K562 (cell line): ENCODE data around the gene JPH2. TPM values are rescaled to one million over a fixed set of nuclear protein-coding genes. Genes with fewer than 3 reads are reported as not detected.

Experiments used
- ATAC-seq: fragments of 200-7000 bp; cut with Tn5 transposase; 3 replicates; pipeline ENCODE4 v1.9.1; 2020; ENCODE audit warnings: moderate library complexity
- BruUV-seq: library from RNA; stranded (reverse); fragments of 400-500 nt; replicated peaks from 2 replicates; lab custom pipeline; 2021; lab: Mats Ljungman, UMichigan
- CTCF ChIA-PET: fragments of 300-600 bp; formaldehyde crosslinking; extraction: SDS; loops from one replicate; lab custom pipeline; 2021; ENCODE audit warnings: low intra/inter-chr PET ratio; lab: Yijun Ruan, JAX
- POLR2A ChIA-PET: fragments of 300-600, 350-650 bp; sonication (Branson Sonifier 250); formaldehyde crosslinking; extraction: SDS; loops from one replicate; lab custom pipeline; 2021; ENCODE audit warnings: antibody characterized with exemption, inconsistent platforms; lab: Yijun Ruan, JAX
- DNase-seq, 4 experiments: peaks; one replicate each; pipeline versions ENCODE4 v3.0.0 to v3.0.0-alpha.2; 2011 to 2018; ENCODE audit warnings: low spot score in 3 of 4, mixed read lengths in 3 of 4; ENCODE audit errors: extremely low read depth in 1 of 4
- FAIRE-seq: peaks from 2 replicates; lab custom pipeline; 2011; peaks lifted over from hg19 to GRCh38; lab: Jason Lieb, UNC
- H2AFZ ChIP-seq: 2 replicates; pipeline ENCODE4 v1.6.0; 2011; ENCODE audit warnings: low read depth, low read length, control low read depth, inconsistent platforms
- H3K27ac ChIP-seq: fragments of 200-600 bp; 3 replicates; pipeline ENCODE4 v1.8.0; 2011; ENCODE audit warnings: low read depth, mild to moderate bottlenecking, control low read depth, inconsistent platforms, low read length, moderate library complexity, mixed read lengths; ENCODE audit errors: extremely low read depth
- H3K27me3 ChIP-seq, 2 experiments: fragments of 300-600 bp in 1 of 2; 2 replicates in 1 of 2; 3 replicates in 1 of 2; pipeline versions ENCODE4 v1.6.0 to v1.8.0; 2011; ENCODE audit warnings: inconsistent platforms in 2 of 2, low read length in 2 of 2, mild to moderate bottlenecking in 1 of 2, mixed read lengths in 1 of 2, moderate library complexity in 1 of 2; ENCODE audit not compliant: control insufficient read depth in 2 of 2, insufficient read depth in 2 of 2
- H3K36me3 ChIP-seq: fragments of 300-600 bp; 3 replicates; pipeline ENCODE4 v1.8.0; 2011; ENCODE audit warnings: mild to moderate bottlenecking, low read length, inconsistent platforms; ENCODE audit not compliant: control insufficient read depth, insufficient read depth
- H3K4me1 ChIP-seq, 2 experiments: fragments of 200-600 bp in 1 of 2; replicated peaks in 1 of 2; 2 replicates in 1 of 2; 3 replicates in 1 of 2; pipeline versions ENCODE4 v1.5.1 to v1.8.0; 2011; ENCODE audit warnings: inconsistent platforms in 2 of 2, low read length in 2 of 2, mild to moderate bottlenecking in 1 of 2, mixed read lengths in 1 of 2, moderate library complexity in 1 of 2; ENCODE audit not compliant: control insufficient read depth in 2 of 2, insufficient read depth in 2 of 2
- H3K4me2 ChIP-seq: 2 replicates; pipeline ENCODE4 v1.6.1; 2011; ENCODE audit warnings: low read length, control low read depth, inconsistent platforms, mixed read lengths; ENCODE audit not compliant: insufficient read depth
- H3K4me3 ChIP-seq: fragments of 200-600 bp; sonication (generic), shearing (Covaris generic); 2 replicates; pipeline ENCODE4 v1.5.1; 2016; ENCODE audit warnings: control low read depth, inconsistent platforms
- H3K79me2 ChIP-seq: fragments of 200-600 bp; 3 replicates; pipeline ENCODE4 v1.8.0; 2011; ENCODE audit warnings: low read length, inconsistent platforms; ENCODE audit not compliant: control insufficient read depth, insufficient read depth
- H3K9ac ChIP-seq, 2 experiments: 2 replicates each; pipeline versions ENCODE4 v1.6.0 to v1.6.1; 2011; ENCODE audit warnings: low read depth in 2 of 2, low read length in 2 of 2, control low read depth in 1 of 2, inconsistent platforms in 1 of 2, mild to moderate bottlenecking in 1 of 2, mixed read lengths in 1 of 2; ENCODE audit not compliant: insufficient read depth in 1 of 2
- H3K9me1 ChIP-seq: one replicate; pipeline ENCODE4 v1.6.0; 2011; ENCODE audit warnings: inconsistent platforms, mild to moderate bottlenecking, low read length, moderate library complexity; ENCODE audit not compliant: control insufficient read depth, insufficient read depth
- H3K9me3 ChIP-seq: replicated peaks from 2 replicates; pipeline ENCODE4 v1.5.1; 2011; ENCODE audit warnings: low read depth, low read length, inconsistent platforms; ENCODE audit not compliant: control insufficient read depth, insufficient read depth
- H4K20me1 ChIP-seq: replicated peaks from 2 replicates; pipeline ENCODE4 v1.6.1; 2011; ENCODE audit warnings: low read length, inconsistent platforms, mixed read lengths; ENCODE audit not compliant: control insufficient read depth, insufficient read depth
- BACH1 ChIP-seq: fragments of 200-800 bp; sonication (Bioruptor generic); IDR thresholded peaks from 2 replicates; pipeline ENCODE4 v1.6.1; 2016; ENCODE audit warnings: missing genetic modification characterization, missing compliant biosample characterization
- ELF2 ChIP-seq: fragments of 250-450 bp; sonication (Bioruptor Pico); IDR thresholded peaks from 2 replicates; pipeline ENCODE4 v1.5.0; 2021; ENCODE audit warnings: mild to moderate bottlenecking
- TAF1 ChIP-seq: IDR thresholded peaks from 2 replicates; pipeline ENCODE4 v1.6.1; 2011; ENCODE audit warnings: mild to moderate bottlenecking, low read length, moderate library complexity; ENCODE audit not compliant: insufficient read depth, control insufficient read depth, severe bottlenecking; ENCODE audit errors: extremely low read depth
- TARDBP ChIP-seq: fragments of 450-650 bp; IDR thresholded peaks from 2 replicates; pipeline ENCODE4 v1.6.1; 2016
- ZFP1 ChIP-seq: fragments of 450-650 bp; formaldehyde crosslinking; IDR thresholded peaks from 2 replicates; pipeline ENCODE4 v1.4.0; 2020; ENCODE audit warnings: mild to moderate bottlenecking, mixed read lengths
- ZNF124 ChIP-seq: sonication (generic); formaldehyde crosslinking; IDR thresholded peaks from 2 replicates; pipeline ENCODE4 v1.8.1; 2022; ENCODE audit warnings: missing genetic modification reagents
- WGBS: fragments of 100-300 bp; shearing (Covaris generic); methylation state at CpG from one replicate; pipeline ENCODE4 v1.1.6; 2016; ENCODE audit warnings: low coverage, mixed read lengths; ENCODE audit not compliant: insufficient coverage; ENCODE audit errors: missing lambda C conversion rate; 5-methylcytosine and 5-hydroxymethylcytosine counted together
- in situ Hi-C: fragments of 300-500 bp; cut with MboI; formaldehyde crosslinking; loops from 4 replicates; pipeline ENCODE4 v1.15.0; 2018; ENCODE audit warnings: inconsistent platforms, mixed read lengths
- intact Hi-C: fragments of 100-400 bp; cut with micrococcal nuclease; formaldehyde crosslinking; loops from 2 replicates; pipeline ENCODE4 v1.14.2; 2022
- polyA plus RNA-seq, 8 experiments: library from polyadenylated mRNA; depleted of rRNA in 4 of 8; stranded (reverse) in 5 of 8; unstranded in 3 of 8; fragments of >200 nt; fragmentation: Nextera tagmentation in 2 of 8; fragmentation: Illumina TruSeq in 1 of 8; extraction: Ambion mirVana in 2 of 8; extraction: Trizol in 1 of 8; gene quantifications; 2 replicates each; pipeline versions ENCODE4 v1.2.1 to v1.2.3, GENCODE V29; 2011 to 2014; ENCODE audit warnings: inconsistent platforms in 1 of 8, missing spikeins in 1 of 8
- total RNA-seq, 7 experiments: library from RNA; depleted of rRNA in 6 of 7; stranded (reverse); fragments of >200 nt in 6 of 7; fragmentation: Illumina TruSeq in 2 of 7; extraction: Trizol in 2 of 7; gene quantifications; 2 replicates each; pipeline versions ENCODE4 v1.2.1 to v1.2.3, GENCODE V29; 2011 to 2021; ENCODE audit warnings: low replicate concordance in 1 of 7
- TF ChIP-seq, protein P1 (sequence below): IDR thresholded peaks from 2 replicates; pipeline ENCODE4 v1.6.1; 2016; ENCODE audit warnings: missing genetic modification characterization, missing compliant biosample characterization
- TF ChIP-seq, protein P2 (sequence below): fragments of 250-450 bp; sonication (Bioruptor Pico); IDR thresholded peaks from 2 replicates; pipeline ENCODE4 v1.4.0; 2020; ENCODE audit warnings: borderline replicate concordance
- TF ChIP-seq, protein P3 (sequence below), 3 experiments: fragments of 200-800 bp in 1 of 3; sonication (Bioruptor generic) in 1 of 3; sonication (generic) in 1 of 3; formaldehyde crosslinking in 1 of 3; IDR thresholded peaks; 2 replicates each; pipeline versions ENCODE4 v1.6.1 to v1.8.0; 2016 to 2022; ENCODE audit warnings: mild to moderate bottlenecking in 2 of 3, missing compliant biosample characterization in 2 of 3, missing genetic modification characterization in 2 of 3, missing genetic modification reagents in 1 of 3

Gene JPH2
- total and polyA plus RNA-seq, 9 of the 15 experiments (the other 6 are each of a cell fraction or from before 2014, with no cell fraction given), result not detected

DNA sequence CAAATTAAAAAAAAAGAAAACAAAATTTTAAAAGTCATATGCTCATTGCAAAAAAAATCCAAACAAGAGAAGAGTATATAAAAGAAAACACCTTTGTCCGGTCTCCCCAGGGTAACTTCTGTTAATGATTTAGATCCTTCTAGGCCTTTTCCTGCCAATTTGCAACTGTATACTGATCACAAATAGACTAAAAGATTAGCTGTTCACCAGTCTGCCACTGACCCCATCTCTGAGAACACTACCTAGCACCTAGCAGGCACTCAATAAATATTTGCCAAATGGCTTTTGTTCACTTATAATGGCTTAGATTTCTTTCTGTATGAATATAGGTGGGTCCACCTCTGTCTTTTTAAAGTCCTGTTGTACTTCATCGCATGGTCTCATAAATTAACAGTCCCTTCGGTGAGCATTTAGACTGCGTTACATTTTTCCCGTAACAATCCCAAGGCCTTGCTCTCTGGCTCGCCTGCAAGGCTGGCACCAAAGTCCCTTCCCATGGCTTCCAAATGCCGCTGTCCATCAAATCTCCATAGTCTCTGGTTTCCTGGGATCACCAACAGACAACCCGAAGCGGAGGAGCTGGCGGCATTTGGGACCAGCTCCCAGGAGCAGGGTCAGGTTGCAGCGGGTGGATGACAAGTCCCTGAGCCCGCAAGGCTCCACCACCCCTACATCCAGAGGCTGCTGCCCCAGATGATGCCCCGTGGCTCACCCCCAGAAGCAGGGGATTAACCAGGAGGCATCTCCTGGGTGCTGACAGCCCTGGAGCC is 11.8 kb downstream of the JPH2 start:
- in situ Hi-C loops (no loop called here), intact Hi-C loops (no loop called here)
- POLR2A ChIA-PET, result interaction anchor here (0.5 kb wide), 1 partner anchor 34 kb away, joined by 3 read pairs; no protein-coding TSS in a partner anchor
- Histone ChIP-seq H3K9ac (peak overlapping the region in 1 of 2 experiments; percentile 23; a peak in 1 of 4 replicates), H3K27ac (no peak overlapping the region), H3K9me1 (no peaks in the 10 kb centered on the region), H3K4me1 (0 out of 5 replicates have a peak, but pooled peaks cover 0 to 2% of the 10 kb centered on the region in 2 experiments), H3K79me2 (no peaks in the 10 kb centered on the region), H3K4me2 (no peak overlapping the region), H3K36me3 (no peaks in the 10 kb centered on the region), H2AFZ (no peak overlapping the region), H4K20me1 (no peaks in the 10 kb centered on the region), H3K4me3 (no peak overlapping the region), H3K27me3 (peaks cover 24 to 40% of the 10 kb centered on the region in 2 experiments), H3K9me3 (no peaks in the 10 kb centered on the region)
- no TSS peak for BruUV-seq
- WGBS, result 11% methylated on average over 13 of the region's 13 CpGs
- ATAC-seq (no peak), DNase-seq (no peak)
- CTCF ChIA-PET, result no interaction called here
- TF ChIP-seq, protein P1, sequence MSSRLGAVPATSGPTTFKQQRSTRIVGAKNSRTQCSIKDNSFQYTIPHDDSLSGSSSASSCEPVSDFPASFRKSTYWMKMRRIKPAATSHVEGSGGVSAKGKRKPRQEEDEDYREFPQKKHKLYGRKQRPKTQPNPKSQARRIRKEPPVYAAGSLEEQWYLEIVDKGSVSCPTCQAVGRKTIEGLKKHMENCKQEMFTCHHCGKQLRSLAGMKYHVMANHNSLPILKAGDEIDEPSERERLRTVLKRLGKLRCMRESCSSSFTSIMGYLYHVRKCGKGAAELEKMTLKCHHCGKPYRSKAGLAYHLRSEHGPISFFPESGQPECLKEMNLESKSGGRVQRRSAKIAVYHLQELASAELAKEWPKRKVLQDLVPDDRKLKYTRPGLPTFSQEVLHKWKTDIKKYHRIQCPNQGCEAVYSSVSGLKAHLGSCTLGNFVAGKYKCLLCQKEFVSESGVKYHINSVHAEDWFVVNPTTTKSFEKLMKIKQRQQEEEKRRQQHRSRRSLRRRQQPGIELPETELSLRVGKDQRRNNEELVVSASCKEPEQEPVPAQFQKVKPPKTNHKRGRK (tag), result no peak
- TF ChIP-seq ZNF124 (CRISPR knock-in tag) (no peak), BACH1 (tag) (no peak), TARDBP (no peak), ZFP1 (CRISPR knock-in tag) (no peak), ELF2 (CRISPR knock-in tag) (no peak), TAF1 (no peak)
- TF ChIP-seq, protein P2, sequence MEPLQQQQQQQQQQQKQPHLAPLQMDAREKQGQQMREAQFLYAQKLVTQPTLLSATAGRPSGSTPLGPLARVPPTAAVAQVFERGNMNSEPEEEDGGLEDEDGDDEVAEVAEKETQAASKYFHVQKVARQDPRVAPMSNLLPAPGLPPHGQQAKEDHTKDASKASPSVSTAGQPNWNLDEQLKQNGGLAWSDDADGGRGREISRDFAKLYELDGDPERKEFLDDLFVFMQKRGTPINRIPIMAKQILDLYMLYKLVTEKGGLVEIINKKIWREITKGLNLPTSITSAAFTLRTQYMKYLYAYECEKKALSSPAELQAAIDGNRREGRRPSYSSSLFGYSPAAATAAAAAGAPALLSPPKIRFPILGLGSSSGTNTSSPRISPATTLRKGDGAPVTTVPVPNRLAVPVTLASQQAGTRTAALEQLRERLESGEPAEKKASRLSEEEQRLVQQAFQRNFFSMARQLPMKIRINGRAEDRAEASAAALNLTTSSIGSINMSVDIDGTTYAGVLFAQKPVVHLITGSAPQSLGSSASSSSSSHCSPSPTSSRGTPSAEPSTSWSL (CRISPR knock-in tag), result no peak
- TF ChIP-seq, protein P3, sequence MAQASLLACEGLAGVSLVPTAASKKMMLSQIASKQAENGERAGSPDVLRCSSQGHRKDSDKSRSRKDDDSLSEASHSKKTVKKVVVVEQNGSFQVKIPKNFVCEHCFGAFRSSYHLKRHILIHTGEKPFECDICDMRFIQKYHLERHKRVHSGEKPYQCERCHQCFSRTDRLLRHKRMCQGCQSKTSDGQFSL (CRISPR knock-in tag; IDR thresholded peaks at IDR 0.05), result no peak
- TF ChIP-seq, protein P3 (tag; IDR thresholded peaks at IDR 0.05), result no peak
- TF ChIP-seq, all 486 proteins: peak for 0
- FAIRE-seq, result no peak
